Thymus (tissue), 11 donors: Measurements from ENCODE around the gene XIRP1. TPM values are rescaled to one million over a fixed set of nuclear protein-coding genes. Genes with fewer than 3 reads are reported as not detected.
A peak's percentile ranks its signal among the peaks of the same experiment; 100 is the strongest.

Experiments used
- DNase-seq, 9 donors: peaks; one replicate each; pipeline ENCODE4 v3.0.0-alpha.2; 2013; ENCODE audit warnings: low spot score in 9 of 9, low read depth in 6 of 9, missing footprints in 1 of 9
- H3K27ac ChIP-seq, 2 donors: one replicate each; pipeline ENCODE4 v1.5.1; 2013; ENCODE audit warnings: control low read depth in 1 of 2, low read depth in 1 of 2, low read length in 1 of 2, mild to moderate bottlenecking in 1 of 2, moderate library complexity in 1 of 2
- H3K27me3 ChIP-seq, 2 donors: one replicate each; pipeline ENCODE4 v1.5.1; 2013; ENCODE audit warnings: low read length in 1 of 2; ENCODE audit not compliant: control insufficient read depth in 2 of 2, insufficient read depth in 1 of 2
- H3K36me3 ChIP-seq, 2 donors: one replicate each; pipeline ENCODE4 v1.5.1; 2013; ENCODE audit warnings: low read length in 1 of 2, mild to moderate bottlenecking in 1 of 2, moderate library complexity in 1 of 2; ENCODE audit not compliant: control insufficient read depth in 2 of 2, insufficient read depth in 2 of 2
- H3K4me1 ChIP-seq, 2 donors: one replicate each; pipeline ENCODE4 v1.5.1; 2013; ENCODE audit warnings: low read length in 2 of 2; ENCODE audit not compliant: control insufficient read depth in 2 of 2, insufficient read depth in 2 of 2
- H3K4me3 ChIP-seq, 2 donors: one replicate each; pipeline ENCODE4 v1.5.1; 2013; ENCODE audit warnings: low read length in 2 of 2, control low read depth in 1 of 2, mild to moderate bottlenecking in 1 of 2
- H3K9me3 ChIP-seq, 2 donors: one replicate each; pipeline ENCODE4 v1.5.1; 2013; ENCODE audit warnings: low read length in 1 of 2, mild to moderate bottlenecking in 1 of 2; ENCODE audit not compliant: control insufficient read depth in 2 of 2, insufficient read depth in 1 of 2
- WGBS: extraction: QIAGEN DNeasy Blood & Tissue Kit; methylation state at CpG from one replicate; pipeline ENCODE4 v1.1.7; 2013; 5-methylcytosine and 5-hydroxymethylcytosine counted together
- polyA plus RNA-seq: library from polyadenylated mRNA; stranded (reverse); fragments of 200-250 nt; gene quantifications from one replicate; pipeline ENCODE4 v1.2.3, GENCODE V29; 2013
- total RNA-seq: library from RNA; stranded (reverse); fragments of 120-200 nt; gene quantifications from one replicate; pipeline ENCODE4 v1.2.4, GENCODE V29; 2013
- donor health status: healthy.

The XIRP1 gene
- total and polyA plus RNA-seq, 2 donors, result 0.52 to 1.1 TPM

DNA sequence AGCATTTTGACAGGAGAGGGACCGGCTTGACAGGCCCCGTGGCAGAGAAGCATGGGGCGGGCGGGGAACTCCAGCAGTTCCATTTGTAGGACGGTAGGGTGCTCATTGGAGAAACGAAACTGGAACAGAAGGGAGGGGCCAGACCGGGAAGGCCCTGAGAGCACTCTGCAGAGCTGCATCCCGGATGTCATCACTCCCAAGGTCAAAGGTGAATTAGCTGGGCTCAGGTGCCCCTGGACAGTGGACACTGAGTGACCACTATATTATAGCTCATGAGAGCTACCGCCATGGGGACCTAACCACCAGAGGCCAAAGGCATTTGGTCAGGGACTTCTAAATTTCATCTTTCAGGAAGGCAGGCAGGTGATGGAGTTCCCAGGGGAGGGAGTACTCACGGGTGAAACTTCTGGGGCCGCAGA lies 46.3 kb downstream of the XIRP1 start:
- Histone ChIP-seq H3K27ac (peak overlapping the region in 1 of 2 donors; percentile 97), H3K36me3 (peaks cover 44 to 55% of the 10 kb centered on the region in 2 donors), H3K4me3 (peak overlapping the region; percentile 50 to 62), H3K27me3 (no peaks in the 10 kb centered on the region), H3K9me3 (no peaks in the 10 kb centered on the region), H3K4me1 (peaks cover 41 to 76% of the 10 kb centered on the region in 2 donors)
- 84% methylated on average over 11 of the region's 11 CpGs for WGBS
- peak in 1 of 9 donors; percentile 27 for DNase-seq

DNA sequence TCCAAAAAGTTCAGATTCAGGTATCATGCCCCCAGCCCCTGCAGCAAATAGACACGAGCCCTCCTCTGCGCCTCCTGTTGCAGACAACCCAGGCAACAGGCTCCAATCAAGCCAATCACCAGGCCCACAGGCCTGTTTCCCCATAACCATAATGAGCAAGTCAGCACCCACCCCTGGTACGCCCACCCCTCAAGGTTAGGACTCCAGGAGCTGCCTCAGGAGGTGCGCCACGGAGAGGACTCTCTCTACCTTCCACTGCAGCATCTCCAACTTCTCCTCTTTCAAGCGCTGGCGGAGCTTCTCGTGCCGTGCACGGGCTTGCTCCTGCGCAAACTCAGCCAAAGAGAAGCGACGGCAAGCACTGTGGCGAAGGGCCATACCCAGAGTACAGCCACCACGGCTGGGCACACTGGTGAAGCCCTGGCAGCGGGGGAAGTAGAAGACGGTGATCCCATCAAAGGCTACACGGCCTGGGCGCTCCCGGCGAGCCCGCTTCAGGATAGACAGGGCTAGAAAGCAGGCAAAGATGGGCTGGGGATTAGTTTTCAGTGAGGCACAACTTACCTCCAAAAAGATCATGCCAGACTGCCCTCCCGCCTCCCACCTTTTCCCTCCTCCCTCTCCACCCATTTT lies 47.5 kb downstream of the XIRP1 start:
- Histone ChIP-seq H3K4me3 (no peak overlapping the region), H3K9me3 (no peaks in the 10 kb centered on the region), H3K4me1 (peaks cover 31 to 64% of the 10 kb centered on the region in 2 donors), H3K36me3 (peaks cover 49 to 59% of the 10 kb centered on the region in 2 donors), H3K27me3 (no peaks in the 10 kb centered on the region), H3K27ac (no peak overlapping the region)
- WGBS, result 97% methylated on average over 23 of the region's 23 CpGs
- DNase-seq, result no peak

DNA sequence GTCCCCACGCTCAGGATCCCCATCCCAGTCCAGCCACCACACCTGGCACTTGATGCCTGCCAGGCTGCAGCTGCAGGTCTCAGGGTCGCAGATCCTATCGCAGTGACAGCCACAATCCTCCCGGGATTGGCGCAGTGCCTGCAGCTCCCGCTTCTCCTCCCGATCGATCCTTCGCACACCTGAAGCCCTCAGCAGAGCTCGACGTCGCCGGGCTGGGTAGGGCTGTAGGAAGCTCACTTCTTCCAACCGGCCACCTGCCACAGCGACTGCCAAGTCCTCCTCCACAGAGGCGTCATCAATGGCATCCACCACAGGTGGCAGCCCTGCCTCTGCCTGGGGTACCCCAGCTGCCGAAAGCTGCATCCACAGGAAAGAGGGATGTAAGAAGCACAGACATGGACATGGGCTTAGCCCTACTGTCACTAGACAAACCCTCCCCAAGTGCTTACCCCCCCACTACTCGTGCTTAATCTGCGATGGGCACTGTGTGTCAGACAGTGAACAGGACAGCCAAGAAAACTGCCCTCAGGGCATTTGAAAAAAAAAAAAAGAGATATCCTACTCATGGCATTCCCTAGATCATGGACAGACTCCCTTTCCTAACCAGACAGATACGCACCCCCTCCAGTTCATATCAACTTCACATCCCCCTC lies 48.2 kb downstream of the XIRP1 start:
- 90% methylated on average over 20 of the region's 20 CpGs for WGBS
- no peaks in the 10 kb centered on the region for H3K9me3 ChIP-seq
- H3K27me3 ChIP-seq, result no peaks in the 10 kb centered on the region

DNA sequence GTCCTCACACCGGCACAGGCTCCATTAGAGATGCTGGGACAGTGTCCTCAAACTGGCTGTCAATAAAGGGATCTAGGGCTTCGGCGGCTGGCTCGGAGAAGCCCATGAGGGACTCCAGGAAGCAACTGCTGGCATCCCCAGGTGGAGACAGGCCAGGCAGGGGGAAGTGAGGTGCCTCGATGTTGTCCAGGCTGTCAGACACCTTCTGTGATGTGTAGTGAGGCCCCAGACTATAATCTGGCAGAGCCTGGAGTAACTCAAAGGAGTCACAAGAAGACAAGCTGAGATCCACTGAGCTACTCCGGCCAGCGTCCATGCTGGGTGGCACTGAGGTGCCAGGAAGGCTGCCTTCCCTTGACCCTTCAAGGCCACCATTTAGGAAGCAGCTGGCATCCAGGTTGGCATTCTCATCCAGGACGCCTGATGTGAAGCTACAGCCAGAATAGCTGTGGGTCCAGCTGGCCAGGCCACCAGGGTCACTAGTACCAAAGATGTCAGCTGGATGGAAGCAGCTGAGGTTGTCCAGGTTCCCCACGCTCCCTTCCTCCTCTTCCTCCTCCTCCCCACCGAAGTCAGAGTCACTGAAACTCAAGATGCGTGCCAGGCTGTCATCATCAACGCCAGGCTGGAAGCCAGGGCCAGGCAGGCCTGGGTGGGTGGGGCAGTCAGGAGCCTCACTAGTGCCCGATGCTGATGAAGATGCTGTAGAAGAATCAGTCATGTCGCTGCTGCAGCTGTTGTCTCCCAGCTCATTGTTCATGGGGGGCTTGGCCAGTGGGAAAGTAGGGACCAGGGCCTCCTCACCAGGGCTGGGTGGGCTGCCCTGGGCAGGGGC lies 49.1 kb downstream of the XIRP1 start:
- H3K9me3 ChIP-seq, result no peaks in the 10 kb centered on the region
- H3K4me1 ChIP-seq, result peaks cover 17 to 48% of the 10 kb centered on the region in 2 donors
- DNase-seq, result no peak
- H3K4me3 ChIP-seq, result no peak overlapping the region
- no peaks in the 10 kb centered on the region for H3K27me3 ChIP-seq
- peaks cover 49 to 59% of the 10 kb centered on the region in 2 donors for H3K36me3 ChIP-seq
- H3K27ac ChIP-seq, result no peak overlapping the region
- WGBS, result 85% methylated on average over 14 of the region's 14 CpGs

More for the DNA sequence above, 48.2 kb downstream of the XIRP1 start:
- no peak for DNase-seq
- Histone ChIP-seq H3K27ac (no peak overlapping the region), H3K36me3 (peaks cover 49 to 59% of the 10 kb centered on the region in 2 donors), H3K4me1 (peaks cover 24 to 57% of the 10 kb centered on the region in 2 donors), H3K4me3 (no peak overlapping the region)

DNA sequence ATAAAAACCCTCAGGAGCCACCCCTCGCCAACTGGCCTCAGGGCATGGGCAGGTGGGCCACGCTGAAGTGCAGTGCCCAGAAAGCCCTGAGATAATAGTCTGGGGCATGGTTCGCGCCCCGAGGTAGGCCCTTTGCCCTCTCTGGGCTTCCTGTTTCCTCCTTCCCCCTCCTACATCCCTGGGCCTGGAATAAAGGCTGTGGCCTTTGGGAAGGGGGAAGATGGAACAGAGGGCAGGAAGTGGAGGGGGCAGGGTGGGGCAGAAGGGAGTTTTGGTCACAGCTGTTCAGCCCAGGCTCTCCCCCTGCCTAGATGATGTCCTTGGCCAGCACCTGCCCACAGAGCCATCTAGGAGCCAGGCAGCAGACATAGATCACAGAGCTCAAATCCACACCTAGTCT lies 50.3 kb downstream of the XIRP1 start:
- Histone ChIP-seq H3K27me3 (no peaks in the 10 kb centered on the region), H3K9me3 (no peaks in the 10 kb centered on the region), H3K27ac (no peak overlapping the region), H3K4me1 (peaks cover 13 to 38% of the 10 kb centered on the region in 2 donors), H3K4me3 (no peak overlapping the region), H3K36me3 (peaks cover 52 to 59% of the 10 kb centered on the region in 2 donors)
- no peak for DNase-seq
- WGBS, result 88% methylated on average over 5 of the region's 5 CpGs

DNA sequence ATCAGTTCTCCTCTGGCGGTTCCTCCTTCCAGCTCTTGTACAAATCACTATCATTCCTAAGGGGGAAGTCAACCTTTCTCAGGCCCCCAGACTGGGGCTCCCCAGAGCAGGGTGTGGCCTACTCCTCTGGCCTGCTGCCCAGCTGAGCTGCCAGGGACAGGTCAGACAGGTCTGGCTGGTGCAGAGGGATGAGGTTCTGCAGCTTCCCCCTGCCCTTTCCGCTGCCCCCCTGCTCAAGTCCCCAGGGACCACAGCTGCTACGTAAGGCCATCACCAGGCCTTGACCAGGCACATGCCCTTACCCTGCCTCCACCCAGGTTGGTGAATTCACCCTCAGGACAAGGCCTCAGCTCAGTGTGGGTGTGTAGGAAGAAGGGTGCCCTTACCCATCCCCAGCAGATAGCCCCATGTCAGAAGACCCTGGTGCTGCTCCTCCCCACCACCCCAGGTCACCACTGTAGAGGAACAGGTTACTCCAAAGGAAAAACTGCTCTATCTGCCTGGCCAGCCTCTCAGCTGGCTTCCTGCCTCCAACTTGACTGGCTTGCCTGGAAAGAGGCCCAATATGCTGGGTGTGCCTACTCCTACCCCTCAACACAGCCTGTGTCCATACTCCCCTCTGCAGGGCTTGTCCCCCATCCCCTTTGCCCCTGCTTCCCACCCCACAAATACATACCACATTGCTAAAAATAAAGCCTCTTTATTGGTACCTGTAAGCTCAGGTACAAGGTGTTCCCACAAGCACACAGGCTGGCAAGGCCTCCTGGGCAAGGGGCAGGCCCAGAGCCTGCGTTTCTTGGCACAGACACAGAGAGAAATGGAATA lies 51.0 kb downstream of the XIRP1 start:
- no peaks in the 10 kb centered on the region for H3K27me3 ChIP-seq
- 90% methylated on average over 4 of the region's 4 CpGs for WGBS
- peaks cover 50 to 57% of the 10 kb centered on the region in 2 donors for H3K36me3 ChIP-seq
- no peaks in the 10 kb centered on the region for H3K9me3 ChIP-seq
- peaks cover 9 to 31% of the 10 kb centered on the region in 2 donors for H3K4me1 ChIP-seq
- H3K27ac ChIP-seq, result peak overlapping the region; percentile 26 to 61
- H3K4me3 ChIP-seq, result no peak overlapping the region
- DNase-seq, result no peak

DNA sequence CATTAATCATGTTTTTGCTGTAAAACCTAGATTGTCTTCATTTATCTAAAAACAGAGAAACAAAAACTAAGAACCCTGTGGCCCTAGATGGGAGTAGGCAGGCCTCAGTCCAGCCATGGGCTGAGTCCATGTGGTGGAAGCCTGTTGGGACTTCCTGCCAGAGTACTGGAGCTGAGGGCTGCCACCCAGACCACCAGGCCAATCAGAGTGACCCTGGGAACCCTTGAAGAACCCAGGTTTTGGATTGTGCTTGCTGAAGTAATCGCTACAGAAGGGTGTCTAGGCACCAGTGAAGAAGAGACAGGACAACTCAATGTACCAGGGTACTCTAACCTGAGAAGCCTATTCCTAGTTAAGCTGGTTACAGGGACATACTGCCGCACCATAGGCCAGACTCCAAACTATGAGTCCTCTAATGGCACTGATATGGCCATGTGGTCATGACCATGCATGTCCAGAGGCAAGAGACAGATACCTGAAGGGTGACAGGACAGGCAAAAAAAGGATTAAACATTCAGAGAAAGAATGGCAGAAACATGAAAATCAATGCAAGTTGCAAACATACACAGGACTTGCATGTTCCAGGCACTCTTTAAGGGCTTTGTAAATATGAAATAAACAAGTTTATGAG lies 51.9 kb downstream of the XIRP1 start:
- H3K9me3 ChIP-seq, result no peaks in the 10 kb centered on the region
- H3K4me1 ChIP-seq, result peaks cover 4 to 24% of the 10 kb centered on the region in 2 donors
- no peak for DNase-seq
- 98% methylated on average over 2 of the region's 2 CpGs for WGBS
- no peak overlapping the region for H3K4me3 ChIP-seq
- H3K27me3 ChIP-seq, result no peaks in the 10 kb centered on the region
- H3K36me3 ChIP-seq, result peaks cover 44 to 48% of the 10 kb centered on the region in 2 donors
- H3K27ac ChIP-seq, result no peak overlapping the region

DNA sequence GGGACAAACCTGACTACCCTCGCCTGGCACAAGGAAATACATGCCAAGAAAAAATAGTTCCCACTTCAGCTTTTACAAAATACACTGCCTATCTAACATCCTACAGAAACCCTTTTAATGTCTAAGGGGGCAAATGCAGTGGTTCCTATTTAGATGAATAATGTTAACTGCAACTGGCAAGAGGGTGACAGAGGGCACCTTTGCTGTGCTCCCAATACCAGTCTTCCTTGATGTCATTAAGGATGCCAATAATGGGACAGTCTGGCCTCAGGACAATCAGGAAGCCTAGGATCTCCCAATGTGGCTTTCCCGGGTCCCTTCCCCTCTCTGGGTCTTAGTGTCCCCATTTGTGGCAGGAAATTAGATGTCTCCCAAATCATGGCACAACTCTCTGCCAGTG lies 53.0 kb downstream of the XIRP1 start:
- no peaks in the 10 kb centered on the region for H3K27me3 ChIP-seq
- no peak for DNase-seq
- peaks cover 35 to 38% of the 10 kb centered on the region in 2 donors for H3K36me3 ChIP-seq
- 92% methylated on average over 2 of the region's 2 CpGs for WGBS
- peaks cover 4 to 21% of the 10 kb centered on the region in 2 donors for H3K4me1 ChIP-seq
- H3K9me3 ChIP-seq, result peaks cover 0 to under 1% of the 10 kb centered on the region in 2 donors
- no peak overlapping the region for H3K27ac ChIP-seq
- H3K4me3 ChIP-seq, result no peak overlapping the region
